ENCODE data around the gene BANF2.

GRCh38 chr20:17783671-17784070, 83.9 kb downstream of the BANF2 start:
- TF ChIP-seq CTCF (conservative IDR thresholded peaks at IDR 0.05; ENCODE audit: low read depth, low read length) = no peak
- TF ChIP-seq EZH2 (IDR thresholded peaks at IDR 0.05; ENCODE audit: borderline replicate concordance, low read depth, low read length, poor library complexity, severe bottlenecking) = no peak
